GM21423 (cell line): Measurements from ENCODE around the gene PLA2G4B.

Source experiments
- ATAC-seq: cut with Tn5 transposase; IDR thresholded peaks from one replicate; pipeline ENCODE4 v1.9.1; 2021; ENCODE audit warnings: mild to moderate bottlenecking, moderate library complexity; ENCODE audit not compliant: unreplicated experiment

PLA2G4B gene

GRCh38 chr15:41838400-41838897 lies at the start of gene PLA2G4B:
TSS of gene PLA2G4B (plus strand) at chr15:41838847. CDS start at chr15:41838914, 67 bp downstream.
- ATAC-seq, result no peak

GRCh38 chr15:41789236-41789635 lies 49.4 kb upstream of the PLA2G4B start:
- ATAC-seq, result no peak

GRCh38 chr15:41789662-41790061 lies 49.0 kb upstream of the PLA2G4B start:
- no peak for ATAC-seq

- no peak for ATAC-seq
These were observed 48.5 kb upstream of the PLA2G4B start for GRCh38 chr15:41790169-41790568.

- ATAC-seq, result no peak
These were observed 47.7 kb upstream of the PLA2G4B start for GRCh38 chr15:41790756-41791546.

GRCh38 chr15:41791547-41791937 lies 47.1 kb upstream of the PLA2G4B start:
- no peak for ATAC-seq

- ATAC-seq, result no peak
These were observed 46.5 kb upstream of the PLA2G4B start for GRCh38 chr15:41792000-41792637.

- no peak for ATAC-seq
These were observed 44.6 kb upstream of the PLA2G4B start for GRCh38 chr15:41794081-41794480.

- ATAC-seq, result no peak
These were observed 42.4 kb upstream of the PLA2G4B start for GRCh38 chr15:41795996-41796856.

GRCh38 chr15:41797201-41797944 lies 41.3 kb upstream of the PLA2G4B start:
- no peak for ATAC-seq

- ATAC-seq, result no peak
These were observed 39.8 kb upstream of the PLA2G4B start for GRCh38 chr15:41798607-41799487.

GRCh38 chr15:41799488-41799805 lies 39.2 kb upstream of the PLA2G4B start:
- no peak for ATAC-seq

- ATAC-seq, result no peak
These were observed 37.5 kb upstream of the PLA2G4B start for GRCh38 chr15:41801185-41801584.

- no peak for ATAC-seq
These were observed 36.7 kb upstream of the PLA2G4B start for GRCh38 chr15:41801850-41802455.

GRCh38 chr15:41804361-41804760 lies 34.3 kb upstream of the PLA2G4B start:
- no peak for ATAC-seq

GRCh38 chr15:41804916-41805666 lies 33.6 kb upstream of the PLA2G4B start:
- ATAC-seq, result no peak

- no peak for ATAC-seq
These were observed 32.9 kb upstream of the PLA2G4B start for GRCh38 chr15:41805711-41806110.

GRCh38 chr15:41806291-41807181 lies 32.1 kb upstream of the PLA2G4B start:
- ATAC-seq, result no peak
